ENCODE measurements around the gene CALU. TPM values are rescaled to one million over a fixed set of nuclear protein-coding genes. Genes with fewer than 3 reads are reported as not detected.

Gene CALU
- total RNA-seq, 4 donors from 2014 or later, result 188 to 269 (median 199) TPM

DNA sequence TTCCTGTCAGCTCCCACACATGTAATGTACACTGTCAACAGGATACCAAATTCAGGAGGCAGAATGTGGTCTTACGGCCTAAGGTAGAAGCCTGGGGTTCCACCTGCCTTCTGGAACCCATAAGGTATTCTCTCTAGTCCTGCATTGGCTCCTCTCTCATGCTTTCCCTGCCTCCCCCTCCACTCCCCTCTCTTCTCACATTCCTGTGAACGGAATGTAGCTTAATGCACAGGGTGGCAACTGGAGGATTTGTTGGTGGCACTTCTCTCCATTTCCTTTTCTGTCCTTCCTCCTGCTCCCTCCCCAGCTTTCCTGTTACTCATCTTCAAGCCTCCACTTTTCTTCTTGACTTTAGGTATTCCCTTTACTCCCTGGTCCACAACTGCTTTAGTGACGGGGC, 79.5 kb downstream of the CALU start:
- WGBS, result 80% methylated on average over 3 of the region's 3 CpGs
- Histone ChIP-seq H3K9me3 (no peaks in the 10 kb centered on the region), H3K4me1 (no peaks in the 10 kb centered on the region), H3K27me3 (no peaks in the 10 kb centered on the region), H3K36me3 (no peaks in the 10 kb centered on the region), H3K4me3 (no peak overlapping the region), H3K27ac (replicated peaks in 1 of 4) (no peak overlapping the region)
- no peak for DNase-seq (ENCODE audit: extremely low spot score)
- TF ChIP-seq, protein P1, sequence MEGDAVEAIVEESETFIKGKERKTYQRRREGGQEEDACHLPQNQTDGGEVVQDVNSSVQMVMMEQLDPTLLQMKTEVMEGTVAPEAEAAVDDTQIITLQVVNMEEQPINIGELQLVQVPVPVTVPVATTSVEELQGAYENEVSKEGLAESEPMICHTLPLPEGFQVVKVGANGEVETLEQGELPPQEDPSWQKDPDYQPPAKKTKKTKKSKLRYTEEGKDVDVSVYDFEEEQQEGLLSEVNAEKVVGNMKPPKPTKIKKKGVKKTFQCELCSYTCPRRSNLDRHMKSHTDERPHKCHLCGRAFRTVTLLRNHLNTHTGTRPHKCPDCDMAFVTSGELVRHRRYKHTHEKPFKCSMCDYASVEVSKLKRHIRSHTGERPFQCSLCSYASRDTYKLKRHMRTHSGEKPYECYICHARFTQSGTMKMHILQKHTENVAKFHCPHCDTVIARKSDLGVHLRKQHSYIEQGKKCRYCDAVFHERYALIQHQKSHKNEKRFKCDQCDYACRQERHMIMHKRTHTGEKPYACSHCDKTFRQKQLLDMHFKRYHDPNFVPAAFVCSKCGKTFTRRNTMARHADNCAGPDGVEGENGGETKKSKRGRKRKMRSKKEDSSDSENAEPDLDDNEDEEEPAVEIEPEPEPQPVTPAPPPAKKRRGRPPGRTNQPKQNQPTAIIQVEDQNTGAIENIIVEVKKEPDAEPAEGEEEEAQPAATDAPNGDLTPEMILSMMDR (IDR thresholded peaks at IDR 0.05), result no peak
- intact Hi-C loops (cut with DNase I), result no loop called here

Small RNAs within 50 kb of the gene (small RNA-seq; reads per million reads assigned to genes)
- gene RN7SL81P (0 reads per million in 3 donors), gene RNA5SP242 (54.8 to 151 (median 59.3) reads per million in 3 donors), gene RNA5SP243 (0 to 0.19 (median 0.17) reads per million in 3 donors)

Other genes starting within 250 kb of the CALU start
- 1 to 10 TPM in 2 of 4 donors, under 1 TPM in 2; under 0.01 to 2.9 (median 0.94) TPM for gene GARIN1A, start 67.1 kb upstream of the CALU start, total RNA-seq
- gene OPN1SW, start 36.4 kb downstream of the CALU start, total RNA-seq, result not detected
- 10 to 100 TPM; 20.7 to 36.5 (median 33.7) TPM for gene CCDC136, start 52.6 kb downstream of the CALU start, total RNA-seq
- 100 to 1,000 TPM; 391 to 932 (median 533) TPM for gene FLNC, start 91.0 kb downstream of the CALU start, total RNA-seq
- gene ATP6V1F, start 123.5 kb downstream of the CALU start, total RNA-seq, result 100 to 1,000 TPM in 2 of 4 donors, 10 to 100 TPM in 2; 74.3 to 108 (median 91.9) TPM
- gene KCP, start 171.3 kb downstream of the CALU start, total RNA-seq, result under 1 TPM in 3 of 4 donors, not detected in 1; 0.13 to 0.66 (median 0.29) TPM
- gene IRF5, start 198.6 kb downstream of the CALU start, total RNA-seq, result 10 to 100 TPM in 1 of 4 donors, 1 to 10 TPM in 3; 7.6 to 14.5 (median 8.6) TPM